WTC11 (cell line): ENCODE results near the gene ZSWIM6.

Source experiments
- GABPB1 ChIP-seq: sonication (generic); formaldehyde crosslinking; IDR thresholded peaks from 2 replicates; pipeline ENCODE4 v1.8.1; 2023; ENCODE audit warnings: mild to moderate bottlenecking, missing genetic modification reagents
- JUN ChIP-seq: sonication (generic); formaldehyde crosslinking; IDR thresholded peaks from 2 replicates; pipeline ENCODE4 v1.8.0; 2023; ENCODE audit warnings: mild to moderate bottlenecking, missing genetic modification reagents
- KAT7 ChIP-seq: sonication (generic); formaldehyde crosslinking; IDR thresholded peaks from 2 replicates; pipeline ENCODE4 v1.8.1; 2023; ENCODE audit warnings: missing genetic modification reagents, mild to moderate bottlenecking, borderline replicate concordance
- ZNF232 ChIP-seq: sonication (generic); formaldehyde crosslinking; IDR thresholded peaks from 2 replicates; pipeline ENCODE4 v1.8.0; 2022; ENCODE audit warnings: mild to moderate bottlenecking, missing genetic modification reagents
- ZNF263 ChIP-seq: sonication (generic); formaldehyde crosslinking; IDR thresholded peaks from 2 replicates; pipeline ENCODE4 v1.8.1; 2022; ENCODE audit warnings: low read depth, mild to moderate bottlenecking, moderate library complexity, missing genetic modification reagents
- TF ChIP-seq, protein P1 (sequence below): fragments of 200-600 bp; IDR thresholded peaks from 2 replicates; pipeline ENCODE4 v1.8.0; 2022; ENCODE audit warnings: antibody characterized with exemption
- TF ChIP-seq, protein P2 (sequence below): sonication (generic); formaldehyde crosslinking; IDR thresholded peaks from 2 replicates; pipeline ENCODE4 v1.8.1; 2022; ENCODE audit warnings: low read depth, missing genetic modification reagents, borderline replicate concordance
- TF ChIP-seq, protein P3 (sequence below): sonication (generic); formaldehyde crosslinking; IDR thresholded peaks from 2 replicates; pipeline ENCODE4 v1.8.1; 2023; ENCODE audit warnings: mild to moderate bottlenecking, missing genetic modification reagents, moderate library complexity
- TF ChIP-seq, protein P4 (sequence below): sonication (generic); formaldehyde crosslinking; conservative IDR thresholded peaks from 2 replicates; pipeline ENCODE4 v1.8.1; 2023; ENCODE audit warnings: mild to moderate bottlenecking, low read depth, missing genetic modification reagents, moderate library complexity
- TF ChIP-seq, protein P5 (sequence below): sonication (generic); formaldehyde crosslinking; IDR thresholded peaks from 2 replicates; pipeline ENCODE4 v1.8.1; 2023; ENCODE audit warnings: mild to moderate bottlenecking, missing genetic modification reagents, borderline replicate concordance
- TF ChIP-seq, protein P6 (sequence below): sonication (generic); formaldehyde crosslinking; IDR thresholded peaks from 2 replicates; pipeline ENCODE4 v1.8.1; 2022; ENCODE audit warnings: missing genetic modification reagents, borderline replicate concordance

DNA sequence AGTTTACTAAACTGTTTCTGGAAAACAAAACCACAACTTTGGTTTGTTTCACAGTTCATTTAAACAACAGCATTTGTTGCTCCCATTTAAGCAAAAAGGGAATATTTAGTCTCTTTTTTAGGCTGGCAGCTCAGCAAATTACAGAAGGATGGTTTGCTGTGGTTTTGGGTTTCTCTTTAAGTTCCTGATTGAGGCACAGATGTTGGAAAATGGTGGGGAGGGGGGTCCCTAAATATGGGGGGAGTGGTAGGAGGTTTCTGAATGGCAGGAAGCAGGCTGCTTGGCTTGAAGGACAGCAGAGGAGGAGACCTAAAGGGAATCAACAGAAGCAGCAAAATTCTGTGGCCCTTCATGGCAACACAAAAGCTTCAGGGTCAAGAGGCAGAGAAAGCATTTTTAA lies 263.4 kb downstream of the ZSWIM6 start:
- no peak for TF ChIP-seq ZNF263
- TF ChIP-seq, protein P1, sequence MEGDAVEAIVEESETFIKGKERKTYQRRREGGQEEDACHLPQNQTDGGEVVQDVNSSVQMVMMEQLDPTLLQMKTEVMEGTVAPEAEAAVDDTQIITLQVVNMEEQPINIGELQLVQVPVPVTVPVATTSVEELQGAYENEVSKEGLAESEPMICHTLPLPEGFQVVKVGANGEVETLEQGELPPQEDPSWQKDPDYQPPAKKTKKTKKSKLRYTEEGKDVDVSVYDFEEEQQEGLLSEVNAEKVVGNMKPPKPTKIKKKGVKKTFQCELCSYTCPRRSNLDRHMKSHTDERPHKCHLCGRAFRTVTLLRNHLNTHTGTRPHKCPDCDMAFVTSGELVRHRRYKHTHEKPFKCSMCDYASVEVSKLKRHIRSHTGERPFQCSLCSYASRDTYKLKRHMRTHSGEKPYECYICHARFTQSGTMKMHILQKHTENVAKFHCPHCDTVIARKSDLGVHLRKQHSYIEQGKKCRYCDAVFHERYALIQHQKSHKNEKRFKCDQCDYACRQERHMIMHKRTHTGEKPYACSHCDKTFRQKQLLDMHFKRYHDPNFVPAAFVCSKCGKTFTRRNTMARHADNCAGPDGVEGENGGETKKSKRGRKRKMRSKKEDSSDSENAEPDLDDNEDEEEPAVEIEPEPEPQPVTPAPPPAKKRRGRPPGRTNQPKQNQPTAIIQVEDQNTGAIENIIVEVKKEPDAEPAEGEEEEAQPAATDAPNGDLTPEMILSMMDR: no peak
- TF ChIP-seq, protein P2, sequence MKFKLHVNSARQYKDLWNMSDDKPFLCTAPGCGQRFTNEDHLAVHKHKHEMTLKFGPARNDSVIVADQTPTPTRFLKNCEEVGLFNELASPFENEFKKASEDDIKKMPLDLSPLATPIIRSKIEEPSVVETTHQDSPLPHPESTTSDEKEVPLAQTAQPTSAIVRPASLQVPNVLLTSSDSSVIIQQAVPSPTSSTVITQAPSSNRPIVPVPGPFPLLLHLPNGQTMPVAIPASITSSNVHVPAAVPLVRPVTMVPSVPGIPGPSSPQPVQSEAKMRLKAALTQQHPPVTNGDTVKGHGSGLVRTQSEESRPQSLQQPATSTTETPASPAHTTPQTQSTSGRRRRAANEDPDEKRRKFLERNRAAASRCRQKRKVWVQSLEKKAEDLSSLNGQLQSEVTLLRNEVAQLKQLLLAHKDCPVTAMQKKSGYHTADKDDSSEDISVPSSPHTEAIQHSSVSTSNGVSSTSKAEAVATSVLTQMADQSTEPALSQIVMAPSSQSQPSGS (CRISPR knock-in tag): no peak
- TF ChIP-seq, protein P3, sequence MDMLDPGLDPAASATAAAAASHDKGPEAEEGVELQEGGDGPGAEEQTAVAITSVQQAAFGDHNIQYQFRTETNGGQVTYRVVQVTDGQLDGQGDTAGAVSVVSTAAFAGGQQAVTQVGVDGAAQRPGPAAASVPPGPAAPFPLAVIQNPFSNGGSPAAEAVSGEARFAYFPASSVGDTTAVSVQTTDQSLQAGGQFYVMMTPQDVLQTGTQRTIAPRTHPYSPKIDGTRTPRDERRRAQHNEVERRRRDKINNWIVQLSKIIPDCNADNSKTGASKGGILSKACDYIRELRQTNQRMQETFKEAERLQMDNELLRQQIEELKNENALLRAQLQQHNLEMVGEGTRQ (CRISPR knock-in tag): no peak
- TF ChIP-seq, protein P4, sequence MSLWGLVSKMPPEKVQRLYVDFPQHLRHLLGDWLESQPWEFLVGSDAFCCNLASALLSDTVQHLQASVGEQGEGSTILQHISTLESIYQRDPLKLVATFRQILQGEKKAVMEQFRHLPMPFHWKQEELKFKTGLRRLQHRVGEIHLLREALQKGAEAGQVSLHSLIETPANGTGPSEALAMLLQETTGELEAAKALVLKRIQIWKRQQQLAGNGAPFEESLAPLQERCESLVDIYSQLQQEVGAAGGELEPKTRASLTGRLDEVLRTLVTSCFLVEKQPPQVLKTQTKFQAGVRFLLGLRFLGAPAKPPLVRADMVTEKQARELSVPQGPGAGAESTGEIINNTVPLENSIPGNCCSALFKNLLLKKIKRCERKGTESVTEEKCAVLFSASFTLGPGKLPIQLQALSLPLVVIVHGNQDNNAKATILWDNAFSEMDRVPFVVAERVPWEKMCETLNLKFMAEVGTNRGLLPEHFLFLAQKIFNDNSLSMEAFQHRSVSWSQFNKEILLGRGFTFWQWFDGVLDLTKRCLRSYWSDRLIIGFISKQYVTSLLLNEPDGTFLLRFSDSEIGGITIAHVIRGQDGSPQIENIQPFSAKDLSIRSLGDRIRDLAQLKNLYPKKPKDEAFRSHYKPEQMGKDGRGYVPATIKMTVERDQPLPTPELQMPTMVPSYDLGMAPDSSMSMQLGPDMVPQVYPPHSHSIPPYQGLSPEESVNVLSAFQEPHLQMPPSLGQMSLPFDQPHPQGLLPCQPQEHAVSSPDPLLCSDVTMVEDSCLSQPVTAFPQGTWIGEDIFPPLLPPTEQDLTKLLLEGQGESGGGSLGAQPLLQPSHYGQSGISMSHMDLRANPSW (CRISPR knock-in tag): no peak
- no peak for TF ChIP-seq GABPB1
- no peak for TF ChIP-seq KAT7 (CRISPR knock-in tag)
- TF ChIP-seq, protein P5, sequence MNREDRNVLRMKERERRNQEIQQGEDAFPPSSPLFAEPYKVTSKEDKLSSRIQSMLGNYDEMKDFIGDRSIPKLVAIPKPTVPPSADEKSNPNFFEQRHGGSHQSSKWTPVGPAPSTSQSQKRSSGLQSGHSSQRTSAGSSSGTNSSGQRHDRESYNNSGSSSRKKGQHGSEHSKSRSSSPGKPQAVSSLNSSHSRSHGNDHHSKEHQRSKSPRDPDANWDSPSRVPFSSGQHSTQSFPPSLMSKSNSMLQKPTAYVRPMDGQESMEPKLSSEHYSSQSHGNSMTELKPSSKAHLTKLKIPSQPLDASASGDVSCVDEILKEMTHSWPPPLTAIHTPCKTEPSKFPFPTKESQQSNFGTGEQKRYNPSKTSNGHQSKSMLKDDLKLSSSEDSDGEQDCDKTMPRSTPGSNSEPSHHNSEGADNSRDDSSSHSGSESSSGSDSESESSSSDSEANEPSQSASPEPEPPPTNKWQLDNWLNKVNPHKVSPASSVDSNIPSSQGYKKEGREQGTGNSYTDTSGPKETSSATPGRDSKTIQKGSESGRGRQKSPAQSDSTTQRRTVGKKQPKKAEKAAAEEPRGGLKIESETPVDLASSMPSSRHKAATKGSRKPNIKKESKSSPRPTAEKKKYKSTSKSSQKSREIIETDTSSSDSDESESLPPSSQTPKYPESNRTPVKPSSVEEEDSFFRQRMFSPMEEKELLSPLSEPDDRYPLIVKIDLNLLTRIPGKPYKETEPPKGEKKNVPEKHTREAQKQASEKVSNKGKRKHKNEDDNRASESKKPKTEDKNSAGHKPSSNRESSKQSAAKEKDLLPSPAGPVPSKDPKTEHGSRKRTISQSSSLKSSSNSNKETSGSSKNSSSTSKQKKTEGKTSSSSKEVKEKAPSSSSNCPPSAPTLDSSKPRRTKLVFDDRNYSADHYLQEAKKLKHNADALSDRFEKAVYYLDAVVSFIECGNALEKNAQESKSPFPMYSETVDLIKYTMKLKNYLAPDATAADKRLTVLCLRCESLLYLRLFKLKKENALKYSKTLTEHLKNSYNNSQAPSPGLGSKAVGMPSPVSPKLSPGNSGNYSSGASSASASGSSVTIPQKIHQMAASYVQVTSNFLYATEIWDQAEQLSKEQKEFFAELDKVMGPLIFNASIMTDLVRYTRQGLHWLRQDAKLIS (CRISPR knock-in tag): no peak
- TF ChIP-seq, protein P6, sequence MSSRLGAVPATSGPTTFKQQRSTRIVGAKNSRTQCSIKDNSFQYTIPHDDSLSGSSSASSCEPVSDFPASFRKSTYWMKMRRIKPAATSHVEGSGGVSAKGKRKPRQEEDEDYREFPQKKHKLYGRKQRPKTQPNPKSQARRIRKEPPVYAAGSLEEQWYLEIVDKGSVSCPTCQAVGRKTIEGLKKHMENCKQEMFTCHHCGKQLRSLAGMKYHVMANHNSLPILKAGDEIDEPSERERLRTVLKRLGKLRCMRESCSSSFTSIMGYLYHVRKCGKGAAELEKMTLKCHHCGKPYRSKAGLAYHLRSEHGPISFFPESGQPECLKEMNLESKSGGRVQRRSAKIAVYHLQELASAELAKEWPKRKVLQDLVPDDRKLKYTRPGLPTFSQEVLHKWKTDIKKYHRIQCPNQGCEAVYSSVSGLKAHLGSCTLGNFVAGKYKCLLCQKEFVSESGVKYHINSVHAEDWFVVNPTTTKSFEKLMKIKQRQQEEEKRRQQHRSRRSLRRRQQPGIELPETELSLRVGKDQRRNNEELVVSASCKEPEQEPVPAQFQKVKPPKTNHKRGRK: no peak
- TF ChIP-seq JUN (CRISPR knock-in tag): no peak
- TF ChIP-seq ZNF232 (CRISPR knock-in tag): no peak
